ENCODE data around the gene RAPGEF4.

RAPGEF4 gene

DNA sequence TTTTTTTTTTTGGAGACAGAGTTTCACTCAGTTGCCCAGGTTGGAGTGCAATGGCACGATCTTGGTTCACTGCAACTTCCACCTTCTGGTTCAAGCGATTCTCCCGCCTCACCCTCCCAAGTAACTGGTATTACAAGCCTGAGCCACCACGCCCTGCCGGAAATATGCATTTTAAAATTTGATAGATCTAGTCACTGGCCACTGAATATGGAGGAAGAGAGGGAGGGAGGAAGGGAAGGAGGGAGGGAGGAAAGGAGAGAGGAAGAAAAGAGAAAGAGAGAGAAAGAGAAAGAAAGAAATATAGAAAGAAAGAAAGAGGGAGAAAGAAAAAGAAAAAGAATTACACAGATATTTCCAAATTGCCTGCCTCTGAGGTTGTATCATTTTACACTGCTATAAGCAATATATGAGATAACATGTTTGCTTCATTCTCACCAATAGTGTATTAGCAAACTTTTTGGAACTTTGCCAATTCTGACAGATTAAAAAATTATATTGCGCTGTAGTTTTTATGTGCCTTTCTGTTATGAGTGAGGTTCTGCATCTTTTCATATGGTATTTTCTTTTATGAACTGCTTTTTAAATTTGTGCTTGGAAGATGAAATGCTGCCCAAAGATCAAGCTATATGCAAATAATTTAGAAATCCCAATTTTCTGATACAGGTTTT is 178.8 kb downstream of the RAPGEF4 start:
- no peak for DNase-seq

DNA sequence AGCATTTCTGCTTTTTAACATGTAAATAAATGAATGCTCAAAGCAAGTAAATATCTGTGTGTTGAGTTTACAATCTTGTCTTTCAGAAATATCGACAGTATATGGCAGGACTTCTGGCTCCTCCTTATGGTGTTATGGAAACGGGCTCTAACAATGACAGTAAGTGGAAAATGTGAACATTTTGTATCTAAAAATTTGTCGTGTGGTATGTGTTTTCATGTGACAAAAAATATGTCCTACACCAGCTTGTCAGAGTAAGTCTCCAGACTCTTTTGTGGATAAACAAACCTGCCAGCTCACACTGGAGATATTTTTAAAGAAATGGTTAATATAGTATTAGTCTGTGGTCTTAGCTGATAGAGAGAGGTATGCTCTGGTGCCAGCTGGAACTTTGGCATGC is 182.1 kb downstream of the RAPGEF4 start:
- no peak for DNase-seq

DNA sequence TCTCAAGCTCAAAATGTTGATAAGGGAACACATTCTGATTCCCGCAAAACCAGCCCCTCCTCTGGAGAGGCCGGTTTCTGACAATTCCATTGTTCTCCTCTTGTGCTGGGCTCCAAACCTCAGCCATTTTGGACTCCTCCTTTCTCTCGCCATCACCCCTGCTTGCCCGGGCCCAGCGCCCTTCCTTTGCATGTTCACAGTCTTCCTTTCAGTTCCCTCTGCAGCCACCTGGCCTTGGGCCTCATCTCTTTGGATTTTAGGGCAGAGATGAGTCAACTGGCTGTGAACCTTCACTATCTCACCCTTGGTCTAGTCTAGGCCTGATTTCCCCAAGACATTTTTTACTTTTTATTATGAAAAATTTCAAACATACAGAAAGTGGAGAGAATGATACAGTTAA is 184.1 kb downstream of the RAPGEF4 start:
- no peak for DNase-seq

DNA sequence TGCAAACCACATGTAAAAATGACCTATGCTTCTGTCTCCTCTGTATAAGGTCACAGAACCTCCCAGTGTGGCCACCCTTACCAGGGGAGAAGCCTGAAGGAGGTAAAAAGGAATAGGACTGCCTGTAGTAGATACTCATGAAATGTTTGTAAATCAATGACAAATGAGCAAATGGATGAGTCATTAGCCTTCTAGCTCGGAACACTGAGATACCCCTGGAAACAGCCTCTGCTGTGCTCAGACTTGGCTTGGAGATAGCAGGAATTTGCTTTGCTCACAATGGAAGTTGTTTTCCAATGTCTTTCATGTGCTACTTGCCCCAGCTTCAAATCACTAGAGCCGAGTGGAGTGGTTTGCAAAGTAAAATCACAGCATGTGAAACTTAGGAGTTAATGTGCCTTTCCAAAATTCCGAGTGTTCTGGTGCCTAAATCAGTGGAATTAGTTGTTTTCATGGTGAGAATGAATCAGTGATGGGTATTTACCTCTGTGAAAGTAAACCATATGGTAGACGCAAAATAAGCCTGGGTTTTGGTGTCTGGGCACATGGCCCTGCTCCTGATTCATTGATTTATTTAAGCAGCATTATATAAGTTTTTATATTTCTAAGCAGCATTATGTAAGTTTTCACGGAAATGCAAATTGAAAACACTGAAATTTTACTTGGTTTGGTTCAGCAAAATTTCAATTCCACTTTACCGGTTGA is 186.0 kb downstream of the RAPGEF4 start:
- no peak for DNase-seq

- no peak for DNase-seq
These were observed 186.7 kb downstream of the RAPGEF4 start for GRCh38 chr2:172922306-172922705.

- no peak for DNase-seq
These were observed 187.2 kb downstream of the RAPGEF4 start for GRCh38 chr2:172922815-172923214.

GRCh38 chr2:172924097-172924660 is 188.5 kb downstream of the RAPGEF4 start:
- no peak for DNase-seq

GRCh38 chr2:172925600-172925999 is 190.0 kb downstream of the RAPGEF4 start:
- no peak for DNase-seq

GRCh38 chr2:172926785-172927640 is 191.4 kb downstream of the RAPGEF4 start:
- no peak for DNase-seq

- no peak for DNase-seq
These were observed 192.2 kb downstream of the RAPGEF4 start for GRCh38 chr2:172927641-172928357.

DNA sequence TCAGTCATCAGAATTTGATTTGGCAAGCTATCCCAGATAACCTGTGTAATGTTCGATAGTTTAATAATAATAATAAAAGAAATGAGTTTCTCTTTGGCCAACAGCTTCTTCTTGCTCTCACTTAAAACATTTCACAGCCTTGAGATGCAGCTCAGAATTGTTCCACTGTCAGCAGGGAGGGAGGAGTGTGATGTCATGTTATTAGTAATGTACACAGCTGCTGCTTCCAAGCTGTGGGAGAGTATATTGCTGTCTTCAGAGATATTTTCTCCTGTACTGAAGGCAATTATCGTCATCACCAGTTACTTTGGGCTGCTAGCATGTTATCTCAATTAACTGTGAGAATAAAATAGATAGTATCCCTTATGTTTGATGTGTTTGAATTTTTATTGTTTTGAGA is 193.1 kb downstream of the RAPGEF4 start:
- DNase-seq, result no peak

- DNase-seq, result no peak
These were observed 194.0 kb downstream of the RAPGEF4 start for GRCh38 chr2:172929644-172930043.

DNA sequence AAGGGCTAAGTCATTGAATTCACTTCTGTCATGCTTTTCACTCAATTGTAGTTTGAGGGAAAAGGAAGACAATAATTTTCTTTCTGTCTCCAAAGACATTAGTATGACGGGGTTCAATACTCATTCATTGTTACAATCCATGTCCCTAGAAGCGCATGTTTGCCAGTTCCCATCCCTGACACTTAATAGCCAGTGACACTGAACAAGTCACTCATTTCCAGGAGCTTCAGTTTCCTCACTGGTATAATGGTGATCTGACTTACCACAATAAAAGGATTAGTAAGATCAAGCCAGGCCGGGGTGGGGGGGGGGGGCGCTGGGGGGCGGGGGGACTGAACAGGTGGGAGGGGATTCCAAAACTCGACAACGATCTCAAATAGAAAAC is 195.2 kb downstream of the RAPGEF4 start:
- no peak for DNase-seq

DNA sequence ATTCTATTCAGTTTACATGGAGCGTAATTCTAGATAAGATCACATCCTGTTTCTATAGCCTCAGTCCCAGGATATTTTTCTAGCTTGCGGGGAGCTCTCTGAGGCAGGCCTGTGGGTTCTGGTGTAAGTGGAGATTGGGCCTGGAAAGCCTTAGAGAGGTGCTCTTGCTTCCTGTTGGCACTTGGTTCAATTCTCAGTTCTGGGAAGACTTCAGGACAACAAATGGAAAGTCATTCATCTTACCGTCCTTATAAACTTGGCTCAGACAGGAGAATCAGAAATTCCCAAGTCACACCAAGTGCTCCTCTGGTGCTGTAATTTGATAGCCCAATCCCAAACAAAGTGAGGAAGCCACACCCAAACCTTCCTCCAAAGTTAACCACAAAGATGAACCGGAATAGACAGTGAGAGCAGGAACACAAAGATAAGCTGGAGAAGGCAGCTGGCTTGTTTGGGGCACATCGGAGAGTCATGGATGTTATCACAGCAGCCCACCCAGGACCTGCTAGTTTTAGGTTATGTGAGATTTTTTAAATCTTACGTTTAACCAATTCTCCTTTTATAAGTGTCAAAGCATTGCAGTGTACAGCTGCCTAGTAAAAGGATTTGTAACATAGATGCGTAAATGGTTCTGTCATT is 195.7 kb downstream of the RAPGEF4 start:
- DNase-seq, result no peak

DNA sequence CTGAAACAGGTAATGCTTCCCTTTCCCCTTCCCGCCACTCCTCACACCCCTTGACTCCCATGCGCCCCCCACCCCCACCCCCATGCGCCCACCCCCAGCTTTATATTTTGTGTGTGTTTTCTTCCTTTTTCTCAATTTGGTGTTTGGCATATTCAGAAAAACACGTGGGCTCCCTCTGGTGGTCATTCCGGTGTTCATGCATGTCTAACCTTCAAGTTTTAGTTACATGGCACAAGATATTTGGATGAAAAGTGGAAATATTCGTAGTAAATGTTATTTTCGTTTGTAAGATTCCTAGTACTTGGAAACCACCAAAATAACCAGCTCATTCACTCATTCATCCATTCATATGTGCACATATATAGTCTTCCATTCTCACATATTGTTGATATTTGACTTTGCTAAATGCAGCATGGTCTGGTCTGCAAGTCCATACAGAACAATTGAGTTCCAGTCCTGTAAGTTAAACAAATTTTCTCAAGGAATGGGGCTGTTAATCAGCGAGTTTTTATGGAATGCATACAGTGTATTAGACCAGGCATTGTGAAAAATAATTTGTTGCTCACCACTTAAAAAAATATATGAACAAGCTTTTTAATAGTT is 196.4 kb downstream of the RAPGEF4 start:
- DNase-seq, result peak; percentile 53

- DNase-seq, result no peak
These were observed 202.5 kb downstream of the RAPGEF4 start for GRCh38 chr2:172937884-172938712.

- DNase-seq, result no peak
These were observed 203.2 kb downstream of the RAPGEF4 start for GRCh38 chr2:172938713-172939375.

- no peak for DNase-seq
These were observed 207.9 kb downstream of the RAPGEF4 start for GRCh38 chr2:172943539-172943938.

DNA sequence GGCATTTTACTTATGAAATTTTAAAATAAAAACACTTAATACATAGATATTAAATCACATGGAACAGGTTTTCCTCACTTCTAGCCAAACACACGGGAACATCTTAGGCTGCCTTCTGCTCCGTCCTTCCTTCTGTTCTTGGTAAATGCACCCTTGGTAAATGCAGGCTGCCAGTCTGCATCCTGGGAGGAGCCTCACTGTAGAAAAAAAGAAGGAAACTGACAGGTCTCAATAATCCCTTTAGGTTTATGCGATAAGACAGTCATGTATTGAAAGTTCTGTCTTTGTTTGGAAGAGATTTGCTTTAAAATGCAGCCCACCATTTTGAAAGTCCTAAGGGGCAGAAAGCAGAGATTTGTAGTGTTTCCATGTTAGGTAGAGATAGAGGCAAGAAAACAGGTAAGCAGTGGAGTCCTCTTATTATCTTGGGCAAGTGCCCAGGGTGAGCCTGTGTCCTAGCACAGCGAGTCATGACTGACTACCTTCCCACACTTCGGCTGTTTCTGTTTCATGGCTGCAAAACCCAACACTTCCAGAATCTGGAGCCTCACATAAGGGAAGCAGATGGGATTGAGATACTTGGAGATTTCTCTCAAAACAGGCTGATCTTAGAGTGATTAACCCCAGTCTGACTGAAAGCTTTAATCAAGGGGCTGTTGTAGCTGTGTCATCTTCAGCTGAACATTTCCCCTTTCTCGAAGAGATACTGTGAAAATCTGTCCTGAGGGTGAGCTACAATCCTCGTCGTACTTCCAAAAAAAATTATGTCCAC is 208.6 kb downstream of the RAPGEF4 start:
- no peak for DNase-seq
